HFF-Myc (cell line): Measurements from ENCODE around the gene ACADS.

ENCODE experiments used
- DNase-seq: peaks from one replicate; pipeline ENCODE4 v3.0.0-alpha.2; 2011; ENCODE audit warnings: low read depth; ENCODE audit errors: extremely low read depth
- H3K4me3 ChIP-seq: replicated peaks from 2 replicates; pipeline ENCODE4 v1.5.1; 2011; ENCODE audit warnings: low read depth, mild to moderate bottlenecking, control low read depth, low read length
- CTCF ChIP-seq: IDR thresholded peaks from 2 replicates; pipeline ENCODE4 v1.5.1; 2012; ENCODE audit warnings: mild to moderate bottlenecking, low read depth, low read length, control low read depth; ENCODE audit errors: missing control alignments

Gene ACADS

GRCh38 chr12:120700886-120701285 lies 24.7 kb upstream of the ACADS start:
- no peak overlapping the region for H3K4me3 ChIP-seq
- no peak for TF ChIP-seq CTCF
- DNase-seq: no peak

- no peak for DNase-seq
- TF ChIP-seq CTCF: no peak
- H3K4me3 ChIP-seq: no peak overlapping the region
Observed at GRCh38 chr12:120702637-120703036, 23.0 kb upstream of the ACADS start.

- TF ChIP-seq CTCF: no peak
- H3K4me3 ChIP-seq: no peak overlapping the region
- DNase-seq: no peak
Observed at GRCh38 chr12:120703311-120703942, 22.2 kb upstream of the ACADS start.

- DNase-seq: no peak
- TF ChIP-seq CTCF: no peak
- H3K4me3 ChIP-seq: no peak overlapping the region
Observed at GRCh38 chr12:120705618-120706017, 20.0 kb upstream of the ACADS start.

GRCh38 chr12:120706029-120706428 lies 19.6 kb upstream of the ACADS start:
- no peak for DNase-seq
- TF ChIP-seq CTCF: no peak
- H3K4me3 ChIP-seq: no peak overlapping the region

GRCh38 chr12:120708651-120709050 lies 17.0 kb upstream of the ACADS start:
- no peak for DNase-seq
- TF ChIP-seq CTCF: no peak
- H3K4me3 ChIP-seq: no peak overlapping the region
